Cardiac septum (tissue), 1 donor: ENCODE results near the gene KCNF1. TPM values are rescaled to one million over a fixed set of nuclear protein-coding genes. Genes with fewer than 3 reads are reported as not detected.

Experiments
- DNase-seq: peaks from one replicate; pipeline ENCODE4 v3.0.0-alpha.2; 2020; ENCODE audit warnings: low spot score
- intact Hi-C: fragments of 100-400 bp; cut with DNase I; formaldehyde crosslinking; loops from one replicate; pipeline ENCODE4 v1.14.0; 2022
- total RNA-seq: library from RNA; stranded (reverse); fragmentation: NEBNext Ultra II Directional; extraction: Animal tissue kit (Norgen Biotek cat#: 25700); gene quantifications from one replicate; pipeline ENCODE4 v1.2.1, GENCODE V29; 2021
- donor health status: DM: no; HTN: no; CAD: no.

The KCNF1 gene
- total RNA-seq, 1 donor from 2014 or later: 0.27 TPM

DNA sequence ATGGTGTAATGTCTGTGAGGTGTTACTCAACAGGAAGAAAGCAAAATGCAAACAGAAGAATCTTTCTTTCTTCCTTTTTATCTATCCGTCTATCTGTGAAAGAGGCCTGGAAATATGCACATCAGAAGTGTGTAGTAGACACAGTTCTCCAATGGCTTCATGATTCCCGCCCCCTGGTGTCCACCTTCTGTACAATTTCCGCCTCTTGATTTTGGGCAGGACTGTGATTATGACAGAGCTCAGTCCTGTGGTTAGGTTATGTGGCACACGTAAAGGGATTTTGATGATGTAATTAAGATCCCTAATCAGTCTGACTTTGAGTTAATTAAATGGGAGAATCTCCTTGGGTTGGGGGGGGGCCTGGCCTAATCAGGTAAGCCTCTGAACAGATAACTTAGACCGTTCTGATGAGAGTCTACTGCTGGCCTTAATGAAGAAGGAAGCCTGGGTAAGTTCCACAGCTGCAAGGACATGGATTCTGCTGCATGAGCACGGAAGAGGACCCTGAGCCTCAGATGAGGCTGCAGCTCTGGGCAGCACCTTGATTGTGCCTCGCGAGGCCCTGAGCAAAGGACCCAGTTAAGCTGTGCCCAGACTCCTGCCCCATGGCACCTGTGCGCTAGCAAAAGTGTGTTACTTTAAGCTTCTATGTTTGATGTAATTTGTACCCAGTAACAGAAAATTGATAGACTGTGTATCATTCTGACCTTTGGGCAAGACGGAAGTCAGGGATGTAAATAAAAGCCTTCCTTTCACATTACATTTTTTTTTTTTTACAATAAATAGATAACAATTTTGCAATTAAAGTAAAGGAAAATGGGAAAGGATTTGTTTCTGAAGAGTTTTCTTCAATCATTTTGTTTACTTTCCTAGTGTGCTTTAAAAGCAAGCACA is 11.3 kb upstream of the KCNF1 start:
- no peak for DNase-seq

GRCh38 chr2:10901160-10901939 is 10.4 kb upstream of the KCNF1 start:
- intact Hi-C loops: no loop called here
- no peak for DNase-seq

More for the DNA sequence above, 11.3 kb upstream of the KCNF1 start:
- intact Hi-C loops: no loop called here

GRCh38 chr2:10903861-10904210 is 7.9 kb upstream of the KCNF1 start:
- intact Hi-C loops: no loop called here
- DNase-seq: no peak

DNA sequence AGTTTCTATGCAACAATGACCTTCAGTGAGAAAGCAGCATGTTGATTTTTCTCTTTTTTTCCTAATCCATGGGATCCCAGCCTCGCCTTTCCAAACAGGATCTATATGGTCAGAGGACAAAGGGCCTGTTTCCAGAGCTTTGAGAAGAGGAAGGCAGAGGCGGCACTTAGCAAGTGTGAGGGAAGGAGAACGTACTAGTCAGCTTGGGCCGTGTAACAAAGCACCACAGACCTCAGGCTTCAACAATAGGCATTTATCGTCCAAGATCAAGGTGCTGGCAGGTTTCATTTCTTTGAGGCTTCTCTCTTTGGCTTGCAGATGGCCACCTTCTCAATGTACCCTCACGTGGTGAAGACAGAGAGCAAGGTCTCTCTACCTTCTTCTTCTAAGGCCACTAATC is 7.3 kb upstream of the KCNF1 start:
- intact Hi-C loops: no loop called here
- DNase-seq: peak; percentile 26

DNA sequence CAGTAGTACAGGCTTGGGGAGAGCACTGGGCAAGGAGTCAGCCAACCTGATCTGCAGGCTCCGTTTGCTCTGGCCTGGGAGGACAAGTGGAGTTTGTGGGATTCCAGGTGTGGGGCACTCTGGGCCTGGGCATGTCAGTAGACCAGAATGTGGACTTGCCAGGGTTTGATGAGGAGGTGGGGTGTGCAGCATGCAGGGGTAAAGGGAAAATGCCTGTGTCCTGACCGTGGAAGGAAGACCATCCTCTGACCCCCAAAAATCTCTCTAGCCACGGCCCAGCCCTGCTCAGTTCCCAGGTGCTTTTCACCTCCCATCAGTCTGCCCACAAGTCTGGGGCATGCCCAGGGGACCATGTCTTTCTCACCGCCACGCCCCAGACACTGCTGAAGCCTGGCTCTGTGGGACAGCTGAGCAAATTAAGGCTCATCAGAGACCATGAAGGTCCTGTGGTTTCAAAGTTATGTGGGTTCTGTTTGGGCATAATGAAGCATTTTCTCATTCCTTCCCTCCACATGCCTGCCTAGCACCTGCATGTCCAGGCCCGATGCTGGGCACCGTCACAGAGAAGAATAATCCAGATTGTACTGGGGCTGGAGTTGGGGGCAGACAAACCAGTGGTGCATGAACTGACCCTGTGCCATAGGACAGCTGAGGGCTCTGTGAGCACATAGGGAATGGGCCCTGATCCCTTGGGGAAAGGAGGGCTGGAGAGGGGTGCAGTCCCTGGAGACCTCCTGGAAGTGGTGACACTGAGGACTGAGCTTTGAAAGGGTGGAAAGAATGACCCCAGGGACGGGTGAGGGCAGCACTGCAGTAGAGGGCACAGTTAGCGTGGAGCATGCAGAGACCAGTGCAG is 6.5 kb upstream of the KCNF1 start:
- intact Hi-C loops: no loop called here
- DNase-seq: peak; percentile 73

DNA sequence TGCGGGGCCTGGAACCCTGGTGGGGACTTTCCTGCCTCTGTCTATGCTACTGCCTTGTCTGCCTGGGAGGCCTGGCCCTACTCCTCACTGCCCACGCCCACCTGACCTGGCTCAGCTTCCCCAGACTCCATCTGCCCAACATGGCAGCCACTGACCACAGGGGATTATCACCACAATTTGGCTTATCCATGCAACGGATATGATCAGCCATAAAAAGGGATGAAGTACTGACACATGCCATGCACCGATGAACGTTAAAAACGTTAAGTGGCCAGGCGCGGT is 5.9 kb upstream of the KCNF1 start:
- intact Hi-C loops: no loop called here
- DNase-seq: no peak

- peak; percentile 55 for DNase-seq
- intact Hi-C loops: no loop called here
Observed at GRCh38 chr2:10906926-10907625, 4.7 kb upstream of the KCNF1 start.

- peak; percentile 46 for DNase-seq
- intact Hi-C loops: no loop called here
Observed at GRCh38 chr2:10908195-10908594, 3.5 kb upstream of the KCNF1 start.

DNA sequence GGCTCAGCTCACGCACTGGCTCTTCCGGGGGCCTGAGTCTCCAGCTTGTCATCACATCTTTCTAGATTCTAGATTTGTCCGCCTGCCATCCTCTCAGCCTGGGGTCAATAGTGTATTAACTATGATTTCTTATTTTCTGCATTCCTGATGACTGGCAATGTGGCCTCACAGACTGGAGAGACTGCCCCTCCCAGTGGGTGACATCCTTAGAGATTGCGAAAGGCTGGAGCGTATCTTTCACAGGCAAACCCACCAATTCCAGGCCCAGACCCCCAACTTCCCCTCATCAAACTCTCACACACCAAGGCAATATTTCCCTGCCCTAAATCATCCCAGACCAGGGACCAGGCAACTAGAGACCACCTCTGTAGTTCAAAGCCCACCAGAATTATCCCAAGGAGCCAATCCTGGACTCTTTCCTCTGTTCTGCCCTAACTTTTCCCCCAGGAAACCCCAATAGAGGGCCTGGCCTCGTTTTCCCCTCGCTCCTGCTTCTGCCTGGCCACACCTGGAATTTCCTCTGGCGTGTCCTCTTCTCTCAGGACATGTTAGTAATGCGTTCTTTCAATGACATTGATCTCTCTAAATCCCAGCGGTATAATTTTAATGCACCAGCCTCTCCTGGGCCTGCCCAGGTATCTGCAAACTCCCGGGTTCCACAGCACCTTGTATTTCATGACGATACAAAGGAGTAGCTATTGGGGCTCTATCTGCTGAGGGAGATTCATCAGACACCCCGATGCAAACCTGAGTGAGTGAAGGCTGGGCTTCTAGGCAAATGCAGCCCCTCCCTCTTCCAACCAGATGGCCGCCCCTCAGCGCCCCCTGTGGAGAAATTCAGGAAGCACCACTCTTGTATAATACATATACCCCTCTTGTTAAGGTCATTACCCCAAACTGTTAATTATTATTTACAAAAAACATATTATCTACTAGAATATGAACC is 2.4 kb upstream of the KCNF1 start:
- DNase-seq: peak; percentile 71

DNA sequence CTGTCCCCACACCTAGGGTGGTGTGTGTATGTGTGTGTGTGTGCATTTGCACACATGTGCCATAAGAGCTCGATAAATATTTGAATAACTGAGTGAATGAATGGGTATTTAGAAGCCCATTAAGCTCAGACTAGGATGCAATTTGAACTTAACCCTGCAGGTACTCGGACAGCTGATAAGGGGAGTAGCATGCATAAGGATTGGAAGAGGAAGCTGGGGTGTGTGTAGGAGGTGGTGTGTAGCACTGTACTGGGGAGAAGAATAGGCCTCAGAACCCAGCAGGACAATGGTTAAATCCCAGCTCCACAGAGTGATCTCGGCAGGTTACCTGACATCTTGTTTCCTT is 1.8 kb upstream of the KCNF1 start:
- DNase-seq: peak; percentile 33
- intact Hi-C loops: loop anchor here (2.0 to 5.0 kb wide), 2 partner anchors 75 to 212 kb away; no protein-coding TSS in a partner anchor

More for the DNA sequence above, 2.4 kb upstream of the KCNF1 start:
- intact Hi-C loops: no loop called here

- intact Hi-C loops: loop anchor here (2.0 to 5.0 kb wide), 2 partner anchors 76 to 212 kb away; no protein-coding TSS in a partner anchor
- DNase-seq: peak; percentile 44
Observed at GRCh38 chr2:10910625-10911024, 1.1 kb upstream of the KCNF1 start.

- intact Hi-C loops: loop anchor here (5.0 kb wide), 1 partner anchor 210 kb away; no protein-coding TSS in a partner anchor
- peak; percentile 58 for DNase-seq
Observed at GRCh38 chr2:10912076-10912731, 470 bp downstream of the KCNF1 start.

DNA sequence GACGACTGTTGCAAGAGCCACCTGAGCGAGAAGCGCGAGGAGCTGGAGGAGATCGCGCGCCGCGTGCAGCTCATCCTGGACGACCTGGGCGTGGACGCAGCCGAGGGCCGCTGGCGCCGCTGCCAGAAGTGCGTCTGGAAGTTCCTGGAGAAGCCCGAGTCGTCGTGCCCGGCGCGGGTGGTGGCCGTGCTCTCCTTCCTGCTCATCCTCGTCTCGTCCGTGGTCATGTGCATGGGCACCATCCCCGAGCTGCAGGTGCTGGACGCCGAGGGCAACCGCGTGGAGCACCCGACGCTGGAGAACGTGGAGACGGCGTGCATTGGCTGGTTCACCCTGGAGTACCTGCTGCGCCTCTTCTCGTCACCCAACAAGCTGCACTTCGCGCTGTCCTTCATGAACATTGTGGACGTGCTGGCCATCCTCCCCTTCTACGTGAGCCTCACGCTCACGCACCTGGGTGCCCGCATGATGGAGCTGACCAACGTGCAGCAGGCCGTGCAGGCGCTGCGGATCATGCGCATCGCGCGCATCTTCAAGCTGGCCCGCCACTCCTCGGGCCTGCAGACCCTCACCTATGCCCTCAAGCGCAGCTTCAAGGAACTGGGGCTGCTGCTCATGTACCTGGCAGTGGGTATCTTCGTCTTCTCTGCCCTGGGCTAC is 1.2 kb downstream of the KCNF1 start:
- intact Hi-C loops: loop anchor here (5.0 kb wide), 1 partner anchor 209 kb away; no protein-coding TSS in a partner anchor
- DNase-seq: peak; percentile 66

DNA sequence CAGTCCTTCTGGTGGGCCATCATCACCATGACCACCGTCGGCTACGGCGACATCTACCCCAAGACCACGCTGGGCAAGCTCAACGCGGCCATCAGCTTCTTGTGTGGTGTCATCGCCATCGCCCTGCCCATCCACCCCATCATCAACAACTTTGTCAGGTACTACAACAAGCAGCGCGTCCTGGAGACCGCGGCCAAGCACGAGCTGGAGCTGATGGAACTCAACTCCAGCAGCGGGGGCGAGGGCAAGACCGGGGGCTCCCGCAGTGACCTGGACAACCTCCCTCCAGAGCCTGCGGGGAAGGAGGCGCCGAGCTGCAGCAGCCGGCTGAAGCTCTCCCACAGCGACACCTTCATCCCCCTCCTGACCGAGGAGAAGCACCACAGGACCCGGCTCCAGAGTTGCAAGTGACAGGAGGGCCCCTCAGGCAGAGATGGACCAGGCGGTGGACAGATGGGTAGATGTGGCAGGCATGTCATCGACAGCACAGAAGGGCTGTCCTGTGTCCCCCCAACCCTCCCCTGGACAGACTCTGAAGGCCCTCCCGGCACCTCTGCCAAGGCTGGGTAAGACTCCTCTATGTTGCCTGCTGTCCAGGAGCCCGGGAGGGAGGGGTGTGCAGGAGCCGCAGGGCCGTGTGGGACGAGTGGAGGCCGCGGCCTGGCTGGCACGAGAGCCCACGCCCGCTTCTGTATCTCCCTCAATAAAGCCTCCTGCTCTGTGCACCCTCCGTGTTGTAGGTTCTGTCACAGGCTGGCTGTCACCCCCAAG is 2.0 kb downstream of the KCNF1 start:
- intact Hi-C loops: loop anchor here (5.0 kb wide), 1 partner anchor 209 kb away; no protein-coding TSS in a partner anchor
- DNase-seq: peak; percentile 60

- intact Hi-C loops: loop anchor here (5.0 kb wide), 1 partner anchor 208 kb away; no protein-coding TSS in a partner anchor
- DNase-seq: peak; percentile 65
Observed at GRCh38 chr2:10914272-10914693, 2.5 kb downstream of the KCNF1 start.

- peak; percentile 55 for DNase-seq
- intact Hi-C loops: no loop called here
Observed at GRCh38 chr2:10915236-10915635, 3.5 kb downstream of the KCNF1 start.
